ELR (cell line): Measurements from ENCODE around the gene HSPA12B.

Experiments
- DNase-seq: peaks from one replicate; pipeline ENCODE4 v3.0.0-alpha.2; 2015; ENCODE audit warnings: low read depth

Gene HSPA12B

DNA sequence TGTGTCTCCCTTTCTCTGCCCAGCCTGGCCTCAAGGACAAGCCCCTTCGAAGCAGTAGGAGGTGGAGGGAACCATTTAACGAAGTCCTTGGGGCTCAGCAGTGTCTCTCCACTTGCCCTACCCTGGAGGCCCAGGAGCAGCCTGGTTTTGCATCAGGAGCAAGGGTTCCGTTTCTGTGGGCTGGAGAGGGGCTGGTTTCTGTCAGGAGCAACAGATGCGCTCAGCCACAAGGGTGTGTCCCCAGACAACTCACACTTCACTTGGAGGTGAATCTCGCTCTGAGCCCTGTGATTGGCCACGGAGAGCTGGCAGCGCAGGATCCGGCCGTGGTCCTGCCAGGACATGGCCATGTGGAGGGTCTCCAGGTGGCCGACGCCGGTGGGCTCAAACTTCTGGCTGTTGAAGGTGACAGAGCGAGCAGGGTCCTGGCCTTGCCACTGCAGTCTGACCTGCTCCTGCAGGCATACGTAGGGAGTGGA lies 27.0 kb upstream of the HSPA12B start:
- DNase-seq, result no peak

GRCh38 chr20:3705970-3706739 lies 26.3 kb upstream of the HSPA12B start:
- no peak for DNase-seq

DNA sequence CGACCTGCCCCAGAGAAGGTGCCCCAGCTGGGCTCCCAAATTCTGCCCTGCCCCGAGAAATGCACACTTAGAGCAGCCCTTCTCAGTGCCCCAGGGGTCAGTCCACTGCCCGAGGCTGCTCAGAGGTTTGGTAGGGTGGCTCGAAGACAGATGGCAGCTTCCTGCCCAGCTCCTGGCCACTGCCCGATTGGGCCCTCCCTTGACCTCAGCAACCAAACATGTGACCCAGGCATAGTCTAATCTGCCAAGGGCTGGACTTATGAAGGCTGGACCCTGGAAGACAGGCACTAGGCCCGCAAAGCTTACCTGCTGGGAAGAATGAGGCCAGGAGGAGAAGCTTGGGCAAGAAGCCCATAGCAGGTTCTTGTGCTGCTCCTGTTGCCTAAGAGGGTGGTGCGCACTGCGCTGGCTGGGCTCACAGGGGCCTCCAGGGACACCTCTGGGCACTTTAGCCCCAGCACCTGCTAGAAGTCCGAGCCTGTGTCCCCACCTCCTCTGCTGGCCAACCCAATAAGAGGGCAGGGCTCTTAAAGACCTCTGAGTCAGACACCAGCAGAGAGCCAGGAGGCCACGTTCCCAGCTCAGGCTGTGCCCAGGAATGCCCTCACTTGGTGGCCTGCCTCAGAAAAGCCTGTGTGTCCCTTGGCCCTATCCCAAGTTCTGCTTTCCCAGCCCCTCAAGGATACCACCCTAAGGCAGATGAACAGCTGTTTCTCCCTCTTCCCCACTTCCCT lies 25.5 kb upstream of the HSPA12B start:
- DNase-seq, result no peak

GRCh38 chr20:3707508-3707899 lies 25.0 kb upstream of the HSPA12B start:
- no peak for DNase-seq

DNA sequence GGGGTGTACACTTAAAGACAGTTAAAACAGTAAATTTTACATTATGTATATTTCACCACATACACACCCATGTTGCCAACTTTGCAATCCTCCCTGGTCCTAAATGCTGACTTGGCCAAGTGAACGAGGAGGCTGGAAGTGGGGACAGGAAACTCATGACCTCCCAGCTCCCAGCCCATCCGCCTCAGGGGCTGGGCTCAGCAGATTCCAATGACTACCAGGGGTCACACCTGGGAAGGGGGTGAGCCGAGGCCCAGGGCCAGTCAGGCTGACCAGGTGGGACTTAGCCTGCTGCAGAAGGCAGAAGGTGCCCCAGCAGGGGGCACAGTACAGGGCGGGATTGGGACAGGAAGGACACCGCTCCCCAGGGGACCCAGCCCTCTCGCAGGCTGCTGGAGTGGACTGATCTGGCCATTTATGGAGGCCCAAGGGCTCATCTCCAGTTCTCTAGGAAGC lies 22.4 kb upstream of the HSPA12B start:
- no peak for DNase-seq

GRCh38 chr20:3710703-3711483 lies 21.6 kb upstream of the HSPA12B start:
- DNase-seq, result peak; percentile 57

- no peak for DNase-seq
Observed at GRCh38 chr20:3711484-3711941, 21.0 kb upstream of the HSPA12B start.

- DNase-seq, result no peak
Observed at GRCh38 chr20:3712279-3712873, 20.1 kb upstream of the HSPA12B start, which contains the start of gene SIGLEC1. Gene SIGLEC1, minus strand, starts transcription at chr20:3712600. Its CDS starts 5,472 bp downstream, at chr20:3707128.

GRCh38 chr20:3714092-3714491 lies 18.4 kb upstream of the HSPA12B start:
- DNase-seq, result no peak

DNA sequence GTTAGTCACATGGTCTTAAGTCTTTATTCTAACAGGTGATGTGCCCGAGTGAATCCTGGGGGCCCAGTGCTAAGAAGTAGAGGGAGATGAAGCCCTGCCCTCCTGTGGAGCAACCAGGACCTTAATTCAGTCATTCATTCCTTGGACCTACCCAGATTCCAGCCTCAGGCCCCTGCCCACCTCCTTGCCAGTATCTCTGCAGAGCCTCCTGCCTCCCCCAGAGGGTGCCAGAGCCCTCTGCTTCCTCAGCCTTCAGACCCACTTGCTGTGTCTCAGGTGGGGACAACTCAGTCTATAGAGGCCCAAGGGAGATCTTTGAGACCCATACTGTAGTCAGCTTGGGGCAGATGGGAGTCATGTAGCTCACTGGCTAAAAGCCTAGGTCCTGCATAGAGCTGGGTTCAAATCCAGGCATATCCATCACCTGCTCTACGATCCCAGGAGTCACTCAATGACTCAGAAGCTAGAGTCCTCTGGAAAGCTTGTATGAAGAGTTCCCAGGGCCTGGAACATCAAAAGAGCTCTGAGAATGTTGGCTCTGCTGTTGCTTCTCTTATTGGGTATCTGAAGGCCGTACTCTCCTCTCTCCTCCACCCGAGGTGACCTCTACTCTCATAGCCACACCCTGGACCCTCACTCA lies 16.2 kb upstream of the HSPA12B start:
- DNase-seq, result peak; percentile 64

- DNase-seq, result no peak
Observed at GRCh38 chr20:3719046-3719445, 13.4 kb upstream of the HSPA12B start.

- DNase-seq, result no peak
Observed at GRCh38 chr20:3720068-3720467, 12.4 kb upstream of the HSPA12B start.

DNA sequence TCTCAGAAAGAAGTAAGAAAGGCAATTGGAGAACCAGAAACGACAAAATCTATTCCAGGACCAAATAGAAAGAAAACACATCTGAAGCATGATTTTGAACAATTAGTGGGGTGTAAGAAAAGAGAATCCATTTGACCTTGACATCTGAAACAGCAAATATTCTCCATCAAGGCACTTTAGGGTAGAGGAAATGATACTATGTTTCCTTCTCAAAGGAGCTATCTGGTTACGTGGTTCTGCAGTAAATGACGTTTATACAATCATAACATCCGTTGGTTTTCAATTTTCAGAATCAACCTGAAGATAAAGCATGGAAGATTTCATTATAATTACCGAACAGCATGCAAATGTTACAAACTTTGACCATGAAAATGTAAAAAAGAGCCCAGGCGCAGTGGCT lies 11.9 kb upstream of the HSPA12B start:
- DNase-seq, result no peak

DNA sequence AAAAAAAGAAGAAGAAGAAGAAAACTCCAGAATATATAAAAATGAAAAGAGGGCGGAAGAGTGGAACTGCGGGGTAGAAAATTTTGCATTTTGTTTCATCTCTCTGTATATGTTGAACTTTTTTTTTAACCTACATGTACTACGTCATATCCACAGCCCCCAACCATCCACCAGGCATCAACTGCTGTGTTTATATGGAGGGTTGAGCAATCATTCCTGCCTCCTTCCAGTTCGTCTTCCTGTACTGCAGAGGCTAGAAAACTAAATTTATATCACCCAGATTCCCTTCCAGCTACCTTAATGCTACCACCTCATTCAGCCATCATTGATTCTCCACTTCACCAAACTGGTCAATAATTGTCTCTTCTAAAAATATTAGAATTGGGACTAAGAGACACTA lies 10.6 kb upstream of the HSPA12B start:
- DNase-seq, result no peak

GRCh38 chr20:3723284-3723683 lies 9.2 kb upstream of the HSPA12B start:
- DNase-seq, result no peak

GRCh38 chr20:3724356-3724755 lies 8.1 kb upstream of the HSPA12B start:
- DNase-seq, result no peak

- DNase-seq, result peak; percentile 49
Observed at GRCh38 chr20:3727401-3728021, 5.0 kb upstream of the HSPA12B start.

GRCh38 chr20:3728354-3728753 lies 4.1 kb upstream of the HSPA12B start:
- DNase-seq, result no peak

DNA sequence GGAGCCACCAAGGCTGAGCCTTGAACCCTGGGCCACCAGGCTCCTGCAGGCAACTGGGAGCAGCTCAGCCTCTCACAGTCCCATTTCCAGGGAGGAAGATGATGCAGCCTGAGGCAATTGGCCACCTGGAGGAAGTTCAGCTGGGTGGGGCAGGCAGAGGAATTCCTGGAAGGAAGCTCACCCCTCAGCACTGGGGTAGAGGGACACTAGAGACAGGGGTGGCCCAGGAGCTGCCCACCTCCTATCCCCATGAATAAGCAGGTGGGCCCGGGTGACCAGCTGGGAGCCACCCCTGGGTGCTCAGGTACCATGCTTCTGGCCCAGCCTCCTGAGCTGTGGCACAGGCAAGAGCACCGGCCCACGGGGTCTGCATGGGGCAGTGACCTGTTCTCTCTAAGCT lies 3.6 kb upstream of the HSPA12B start:
- DNase-seq, result no peak

GRCh38 chr20:3729378-3729777 lies 3.1 kb upstream of the HSPA12B start:
- no peak for DNase-seq
